H1 (cell line): ENCODE results near the gene CNGA4. TPM values are rescaled to one million over a fixed set of nuclear protein-coding genes. Genes with fewer than 3 reads are reported as not detected.

ENCODE experiments used
- CTCF ChIA-PET: fragments of 300-600 bp; sonication (Branson Sonifier 250); formaldehyde crosslinking; loops from one replicate; lab custom pipeline; 2021; ENCODE audit not compliant: partially characterized antibody; lab: Charles Lee
- POLR2A ChIA-PET: fragments of 300-600 bp; sonication (Branson Sonifier 250); formaldehyde crosslinking; loops from one replicate; lab custom pipeline; 2021; ENCODE audit warnings: inconsistent platforms; ENCODE audit not compliant: partially characterized antibody; lab: Charles Lee
- DNase-seq, 2 experiments: peaks; one replicate each; pipeline versions ENCODE4 v3.0.0 to v3.0.0-alpha.2; 2010 to 2022; ENCODE audit warnings: low spot score in 2 of 2, low read depth in 1 of 2, mixed read lengths in 1 of 2
- FAIRE-seq: peaks from 2 replicates; lab custom pipeline; 2011; peaks lifted over from hg19 to GRCh38; lab: Jason Lieb, UNC
- H2AFZ ChIP-seq: 2 replicates; pipeline ENCODE4 v1.8.1; 2012; ENCODE audit warnings: low read length, inconsistent platforms
- H2AK5ac ChIP-seq: 2 replicates; pipeline ENCODE4 v1.6.1; 2013; ENCODE audit warnings: low read depth, low read length
- H2BK120ac ChIP-seq: replicated peaks from 2 replicates; pipeline ENCODE3; 2013; ENCODE audit warnings: low read depth, low read length, inconsistent platforms
- H2BK12ac ChIP-seq: 2 replicates; pipeline ENCODE4 v1.6.1; 2013; ENCODE audit warnings: low read depth, low read length
- H2BK15ac ChIP-seq: 2 replicates; pipeline ENCODE4 v1.6.1; 2013; ENCODE audit warnings: low read length
- H2BK20ac ChIP-seq: 2 replicates; pipeline ENCODE4 v1.6.1; 2013; ENCODE audit warnings: low read length
- H2BK5ac ChIP-seq: 2 replicates; pipeline ENCODE4 v1.6.1; 2013; ENCODE audit warnings: low read depth, low read length
- H3K14ac ChIP-seq: 2 replicates; pipeline ENCODE4 v1.6.1; 2013; ENCODE audit warnings: inconsistent platforms; ENCODE audit not compliant: insufficient read length
- H3K18ac ChIP-seq: 2 replicates; pipeline ENCODE4 v1.6.1; 2013; ENCODE audit warnings: low read length; ENCODE audit errors: extremely low read depth
- H3K23ac ChIP-seq: 2 replicates; pipeline ENCODE4 v1.6.1; 2013; ENCODE audit warnings: inconsistent platforms; ENCODE audit not compliant: insufficient read length
- H3K23me2 ChIP-seq: 2 replicates; pipeline ENCODE4 v1.6.1; 2013; ENCODE audit warnings: low read depth, low read length
- H3K27ac ChIP-seq: 2 replicates; pipeline ENCODE4 v1.6.1; 2011; ENCODE audit warnings: low read depth, low read length, inconsistent platforms
- H3K27me3 ChIP-seq, 4 experiments: replicated peaks in 1 of 4; 1 replicate in 1 of 4; 2 replicates in 3 of 4; pipeline versions ENCODE4 v1.6.1 to v1.8.1; 2011 to 2013; ENCODE audit warnings: low read length in 3 of 4, mild to moderate bottlenecking in 3 of 4, inconsistent platforms in 2 of 4, mixed read lengths in 2 of 4, moderate library complexity in 1 of 4; ENCODE audit not compliant: control insufficient read depth in 3 of 4, insufficient read depth in 3 of 4; ENCODE audit errors: extremely low read depth in 1 of 4
- H3K36me3 ChIP-seq, 4 experiments: 2 replicates each; pipeline versions ENCODE4 v1.6.1 to v1.8.1; 2011 to 2013; ENCODE audit warnings: mild to moderate bottlenecking in 4 of 4, low read length in 3 of 4, moderate library complexity in 2 of 4, control low read depth in 1 of 4, inconsistent platforms in 1 of 4; ENCODE audit not compliant: insufficient read depth in 4 of 4, control insufficient read depth in 2 of 4
- H3K4ac ChIP-seq: replicated peaks from 2 replicates; pipeline ENCODE3; 2013; ENCODE audit warnings: low read length, low read depth, mixed read lengths, inconsistent platforms; ENCODE audit not compliant: insufficient read length
- H3K4me1 ChIP-seq, 4 experiments: replicated peaks in 1 of 4; 1 replicate in 1 of 4; 2 replicates in 3 of 4; pipeline versions ENCODE4 v1.6.1 to v1.8.1; 2011 to 2013; ENCODE audit warnings: low read length in 3 of 4, inconsistent platforms in 2 of 4, mixed read lengths in 1 of 4; ENCODE audit not compliant: insufficient read depth in 4 of 4, control insufficient read depth in 3 of 4
- H3K4me2 ChIP-seq, 2 experiments: 2 replicates each; pipeline versions ENCODE4 v1.6.1 to v1.8.1; 2011 to 2013; ENCODE audit warnings: low read depth in 2 of 2, low read length in 2 of 2, control low read depth in 1 of 2, inconsistent platforms in 1 of 2, mild to moderate bottlenecking in 1 of 2; ENCODE audit not compliant: insufficient read depth in 1 of 2
- H3K4me3 ChIP-seq, 4 experiments: fragments of 200-600, 300-600 bp in 1 of 4; sonication (generic), shearing (Covaris generic), sonication (Bioruptor Twin) in 1 of 4; 2 replicates each; pipeline versions ENCODE4 v1.5.1 to v1.8.1; 2011 to 2016; ENCODE audit warnings: low read length in 4 of 4, low read depth in 3 of 4, control low read depth in 2 of 4, inconsistent platforms in 2 of 4, mild to moderate bottlenecking in 2 of 4, mixed read lengths in 1 of 4, moderate library complexity in 1 of 4; ENCODE audit not compliant: insufficient read depth in 2 of 4; ENCODE audit errors: extremely low read depth in 1 of 4
- H3K56ac ChIP-seq: replicated peaks from 2 replicates; pipeline ENCODE3; 2013; ENCODE audit warnings: low read depth, mild to moderate bottlenecking, mixed read lengths, low read length, inconsistent platforms; ENCODE audit not compliant: insufficient read length
- H3K79me1 ChIP-seq: 2 replicates; pipeline ENCODE4 v1.6.1; 2013; ENCODE audit warnings: low read depth, low read length, control low read depth
- H3K79me2 ChIP-seq, 2 experiments: 2 replicates each; pipeline versions ENCODE4 v1.6.1 to v1.8.1; 2012 to 2013; ENCODE audit warnings: low read length in 2 of 2, mild to moderate bottlenecking in 2 of 2, inconsistent platforms in 1 of 2; ENCODE audit not compliant: insufficient read depth in 2 of 2, control insufficient read depth in 1 of 2
- H3K9ac ChIP-seq, 4 experiments: replicated peaks in 1 of 4; 1 replicate in 1 of 4; 2 replicates in 3 of 4; pipeline versions ENCODE4 v1.6.1 to v1.8.1; 2011 to 2013; ENCODE audit warnings: low read depth in 3 of 4, low read length in 3 of 4, control low read depth in 2 of 4, mild to moderate bottlenecking in 2 of 4, moderate library complexity in 2 of 4, inconsistent platforms in 1 of 4; ENCODE audit errors: extremely low read depth in 1 of 4
- H3K9me3 ChIP-seq, 2 experiments: 2 replicates each; pipeline versions ENCODE4 v1.6.1 to v1.8.1; 2012 to 2013; ENCODE audit warnings: mild to moderate bottlenecking in 2 of 2, moderate library complexity in 2 of 2, control low read depth in 1 of 2, inconsistent platforms in 1 of 2, low read depth in 1 of 2, low read length in 1 of 2, mixed read lengths in 1 of 2; ENCODE audit not compliant: insufficient read depth in 2 of 2
- H4K20me1 ChIP-seq, 2 experiments: replicated peaks in 1 of 2; 2 replicates each; pipeline versions ENCODE3 to v1.8.1; 2011 to 2013; ENCODE audit warnings: inconsistent platforms in 2 of 2, low read length in 2 of 2, mild to moderate bottlenecking in 1 of 2; ENCODE audit not compliant: insufficient read depth in 2 of 2, control insufficient read depth in 1 of 2
- H4K5ac ChIP-seq: 2 replicates; pipeline ENCODE4 v1.6.1; 2013; ENCODE audit warnings: low read length, low read depth, mixed read lengths, inconsistent platforms; ENCODE audit not compliant: insufficient read length
- H4K8ac ChIP-seq: 2 replicates; pipeline ENCODE4 v1.8.0; 2013; ENCODE audit warnings: mild to moderate bottlenecking, moderate library complexity, low read length, inconsistent platforms; ENCODE audit not compliant: insufficient read depth; ENCODE audit errors: extremely low read depth
- H4K91ac ChIP-seq: replicated peaks from 2 replicates; pipeline ENCODE3; 2013; ENCODE audit warnings: low read length, mixed read lengths, inconsistent platforms; ENCODE audit not compliant: insufficient read length
- BACH1 ChIP-seq: IDR thresholded peaks from 2 replicates; pipeline ENCODE4 v1.6.1; 2012; ENCODE audit warnings: low read length, improper control_type of control experiment
- CHD2 ChIP-seq: IDR thresholded peaks from 2 replicates; pipeline ENCODE4 v1.6.1; 2012; ENCODE audit warnings: low read length, improper control_type of control experiment
- E2F6 ChIP-seq: IDR thresholded peaks from 2 replicates; pipeline ENCODE4 v1.6.1; 2012; ENCODE audit warnings: inconsistent platforms
- HDAC6 ChIP-seq: IDR thresholded peaks from one replicate; pipeline ENCODE4 v1.7.1; 2012; ENCODE audit warnings: low read depth, mild to moderate bottlenecking, inconsistent platforms, low read length, moderate library complexity
- NANOG ChIP-seq: IDR thresholded peaks from 2 replicates; pipeline ENCODE4 v1.6.1; 2011; ENCODE audit warnings: low read length, low read depth, mild to moderate bottlenecking, inconsistent platforms; ENCODE audit not compliant: insufficient read depth, poor library complexity, severe bottlenecking
- PHF8 ChIP-seq: fragments of 200-600 bp; sonication (generic); conservative IDR thresholded peaks from 2 replicates; pipeline ENCODE4 v1.7.1; 2012; ENCODE audit warnings: low read depth, mild to moderate bottlenecking, inconsistent platforms, low read length, moderate library complexity
- SIX5 ChIP-seq: IDR thresholded peaks from 2 replicates; pipeline ENCODE4 v1.6.1; 2011; ENCODE audit warnings: mild to moderate bottlenecking, low read depth, low read length
- SUZ12 ChIP-seq: fragments of 200-600 bp; sonication (generic); IDR thresholded peaks from 2 replicates; pipeline ENCODE4 v1.6.1; 2012; ENCODE audit warnings: mild to moderate bottlenecking, inconsistent platforms, low read length, moderate library complexity, mixed read lengths
- TAF7 ChIP-seq: optimal IDR thresholded peaks from 2 replicates; pipeline ENCODE3; 2011; ENCODE audit warnings: low read depth, mild to moderate bottlenecking, inconsistent platforms, low read length, moderate library complexity, borderline replicate concordance
- TEAD4 ChIP-seq: IDR thresholded peaks from 2 replicates; pipeline ENCODE4 v1.6.1; 2012; ENCODE audit warnings: low read depth, low read length, inconsistent platforms, mixed read lengths
- WGBS, 2 experiments: shearing (Covaris generic) in 1 of 2; methylation state at CpG; one replicate each; pipeline versions ENCODE4 v1.1.6 to v1.1.7; 2013 to 2015; ENCODE audit warnings: low lambda C conversion rate in 2 of 2, mixed read lengths in 2 of 2, inconsistent platforms in 1 of 2, low coverage in 1 of 2, missing lambda C conversion rate in 1 of 2; ENCODE audit not compliant: insufficient replicate concordance in 2 of 2, insufficient coverage in 1 of 2, insufficient read length in 1 of 2; ENCODE audit errors: extremely low coverage in 1 of 2, missing lambda C conversion rate in 1 of 2; 5-methylcytosine and 5-hydroxymethylcytosine counted together
- polyA plus RNA-seq, 7 experiments: library from polyadenylated mRNA; depleted of rRNA in 3 of 7; stranded (reverse) in 5 of 7; unstranded in 2 of 7; fragments of >200 nt in 5 of 7; fragments of 200-250 nt in 2 of 7; gene quantifications; 1 replicate in 5 of 7; 2 replicates in 1 of 7; 4 replicates in 1 of 7; pipeline versions ENCODE4 v1.2.1 to v1.2.3, GENCODE V29; 2011 to 2013; ENCODE audit warnings: missing spikeins in 2 of 7, mixed read lengths in 2 of 7
- total RNA-seq: library from RNA; stranded (reverse); fragmentation: NEBNext Ultra II Directional; extraction: Animal tissue kit (Norgen Biotek cat#: 25700); gene quantifications from 2 replicates; pipeline ENCODE4 v1.2.1, GENCODE V29; 2021

CNGA4 gene
- total and polyA plus RNA-seq, 2 of the 8 experiments (the other 6 are each of a cell fraction or from before 2014, with no cell fraction given), result 0.29 TPM; not detected in 1

- Histone ChIP-seq H2AFZ (no peak overlapping the region), H2BK15ac (no peak overlapping the region), H3K23ac (no peak overlapping the region), H2BK120ac (no peak overlapping the region), H3K9me3 (no peaks in the 10 kb centered on the region), H3K79me1 (no peaks in the 10 kb centered on the region), H3K4me2 (no peak overlapping the region), H4K91ac (no peak overlapping the region), H3K9ac (no peak overlapping the region), H4K8ac (no peak overlapping the region), H3K14ac (no peak overlapping the region), H2AK5ac (no peak overlapping the region), H4K5ac (no peak overlapping the region)
- POLR2A ChIA-PET, result no interaction called here
- TF ChIP-seq E2F6 (no peak), SUZ12 (no peak), CHD2 (no peak), BACH1 (no peak), TAF7 (no peak), HDAC6 (no peak), SIX5 (no peak), NANOG (no peak), PHF8 (no peak), TEAD4 (no peak)
- TF ChIP-seq, all 59 proteins: peak for 0
- Histone ChIP-seq H3K27ac (no peak overlapping the region), H2BK12ac (no peak overlapping the region), H3K18ac (no peak overlapping the region), H3K4ac (no peak overlapping the region), H2BK20ac (no peak overlapping the region), H3K4me3 (no peak overlapping the region), H3K4me1 (no peaks in the 10 kb centered on the region; a peak in 1 of 7 replicates), H2BK5ac (no peak overlapping the region), H3K27me3 (peaks cover 0 to 2% (median 1%) of the 10 kb centered on the region in 4 experiments; a peak in 1 of 7 replicates), H3K23me2 (no peaks in the 10 kb centered on the region), H3K79me2 (no peaks in the 10 kb centered on the region), H3K36me3 (no peaks in the 10 kb centered on the region), H3K56ac (no peak overlapping the region), H4K20me1 (no peaks in the 10 kb centered on the region)
- CTCF ChIA-PET, result interaction anchor here (1.0 to 4.3 kb wide), 11 partner anchors 11 to 138 kb away, joined by 3 to 57 read pairs (median 5); no protein-coding TSS in a partner anchor
- WGBS, 2 experiments, result 83% methylated on average over 1 of the region's 1 CpG; no CpG with 5 or more reads in 1 of the 2 experiments
- FAIRE-seq (no peak), DNase-seq (no peak)
These were observed 1.9 kb downstream of the CNGA4 start for GRCh38 chr11:6240781-6241180.
